Effector memory CD4-positive, alpha-beta T cell (primary cell): ENCODE results near the gene UCN.

ENCODE experiments used
- DNase-seq, 3 donors: peaks; one replicate each; pipeline ENCODE4 v3.0.0-alpha.2; 2020
- H3K27ac ChIP-seq: 2 replicates; pipeline ENCODE4 v1.7.0; 2013; ENCODE audit warnings: mild to moderate bottlenecking, low read length, moderate library complexity; ENCODE audit not compliant: insufficient read depth, poor library complexity, severe bottlenecking
- H3K27me3 ChIP-seq: replicated peaks from 2 replicates; pipeline ENCODE4 v1.7.0; 2013; ENCODE audit warnings: mild to moderate bottlenecking, low read length; ENCODE audit not compliant: insufficient read depth, control insufficient read depth, poor library complexity, severe bottlenecking
- H3K36me3 ChIP-seq: 2 replicates; pipeline ENCODE4 v1.7.0; 2013; ENCODE audit warnings: mild to moderate bottlenecking, low read length, moderate library complexity; ENCODE audit not compliant: control insufficient read depth, insufficient read depth
- H3K4me1 ChIP-seq: 2 replicates; pipeline ENCODE4 v1.7.0; 2013; ENCODE audit warnings: low read length, mild to moderate bottlenecking; ENCODE audit not compliant: control insufficient read depth, insufficient read depth, poor library complexity, severe bottlenecking
- H3K4me3 ChIP-seq: 2 replicates; pipeline ENCODE4 v1.7.0; 2013; ENCODE audit warnings: low read length, low read depth, mild to moderate bottlenecking; ENCODE audit not compliant: insufficient read depth, poor library complexity, severe bottlenecking
- H3K9me3 ChIP-seq: 2 replicates; pipeline ENCODE4 v1.7.0; 2013; ENCODE audit warnings: mild to moderate bottlenecking, low read length, moderate library complexity; ENCODE audit not compliant: control insufficient read depth

UCN gene

GRCh38 chr2:27288610-27289009 lies 19.6 kb downstream of the UCN start:
- Histone ChIP-seq H3K4me3 (no peak overlapping the region), H3K36me3 (no peaks in the 10 kb centered on the region), H3K9me3 (no peaks in the 10 kb centered on the region), H3K4me1 (no peaks in the 10 kb centered on the region), H3K27ac (no peak overlapping the region), H3K27me3 (no peaks in the 10 kb centered on the region)
- DNase-seq = no peak

DNA sequence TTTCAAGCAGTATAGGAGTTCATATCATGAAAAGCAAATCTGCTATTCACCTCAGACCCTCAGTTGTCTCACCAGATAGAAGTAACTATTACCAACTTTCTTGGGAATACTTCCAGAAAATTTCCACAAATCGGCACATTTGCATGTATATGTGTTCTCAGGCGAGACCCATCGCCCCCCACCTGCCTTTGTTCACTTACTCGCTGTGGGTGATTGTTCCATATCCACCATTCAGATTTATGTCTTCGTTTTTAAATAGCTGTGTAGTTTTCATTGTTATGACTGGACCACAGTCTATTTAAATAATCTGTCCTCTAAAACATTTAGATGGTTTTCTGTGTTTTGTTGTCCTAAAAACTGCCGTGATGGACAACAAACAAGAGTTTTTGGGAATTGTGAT lies 22.8 kb downstream of the UCN start:
- no peaks in the 10 kb centered on the region for H3K36me3 ChIP-seq
- H3K27ac ChIP-seq = no peak overlapping the region
- H3K9me3 ChIP-seq = no peaks in the 10 kb centered on the region
- DNase-seq = no peak
- no peaks in the 10 kb centered on the region for H3K4me1 ChIP-seq
- H3K4me3 ChIP-seq = no peak overlapping the region
- H3K27me3 ChIP-seq = no peaks in the 10 kb centered on the region

DNA sequence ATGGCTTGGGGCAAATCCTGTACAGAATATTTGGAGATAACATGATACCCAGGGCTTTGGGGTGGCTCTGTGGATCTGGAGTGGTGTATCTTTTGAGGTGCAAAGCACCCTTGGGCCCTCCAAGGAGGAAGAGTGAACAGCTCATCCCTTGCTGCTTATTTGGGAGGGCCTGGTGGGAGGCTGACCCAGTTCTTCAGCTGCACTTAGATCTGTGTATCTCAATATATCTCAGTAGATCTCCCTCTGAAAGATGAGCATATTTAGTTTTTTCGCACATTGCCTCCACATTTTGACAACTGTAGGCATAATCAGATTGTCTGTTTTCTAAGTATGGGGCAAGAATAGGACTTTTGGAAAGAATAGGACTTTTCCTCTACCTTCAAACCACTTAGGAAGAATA lies 23.2 kb downstream of the UCN start:
- Histone ChIP-seq H3K4me3 (no peak overlapping the region), H3K27ac (no peak overlapping the region), H3K27me3 (no peaks in the 10 kb centered on the region), H3K4me1 (no peaks in the 10 kb centered on the region), H3K9me3 (no peaks in the 10 kb centered on the region), H3K36me3 (no peaks in the 10 kb centered on the region)
- DNase-seq = no peak

GRCh38 chr2:27282892-27283291 lies 25.4 kb downstream of the UCN start:
- DNase-seq = no peak
- H3K27me3 ChIP-seq = no peaks in the 10 kb centered on the region

GRCh38 chr2:27281855-27282559 lies 26.2 kb downstream of the UCN start, which contains the start of gene TRIM54:
Gene TRIM54, plus strand, starts transcription at chr2:27282429. Its CDS starts 303 bp downstream, at chr2:27282732.
- Histone ChIP-seq H3K27ac (no peak within 1 kb of the TSS), H3K4me3 (no peak within 1 kb of the TSS), H3K27me3 (no peaks in the 10 kb centered on the region), H3K4me1 (no peaks in the 10 kb centered on the region), H3K36me3 (no peaks in the 10 kb centered on the region), H3K9me3 (no peaks in the 10 kb centered on the region)
- no peak for DNase-seq

More at GRCh38 chr2:27282892-27283291, 25.4 kb downstream of the UCN start:
- H3K4me1 ChIP-seq = no peaks in the 10 kb centered on the region
- H3K36me3 ChIP-seq = no peaks in the 10 kb centered on the region
- no peaks in the 10 kb centered on the region for H3K9me3 ChIP-seq
- no peak overlapping the region for H3K27ac ChIP-seq
- no peak overlapping the region for H3K4me3 ChIP-seq

DNA sequence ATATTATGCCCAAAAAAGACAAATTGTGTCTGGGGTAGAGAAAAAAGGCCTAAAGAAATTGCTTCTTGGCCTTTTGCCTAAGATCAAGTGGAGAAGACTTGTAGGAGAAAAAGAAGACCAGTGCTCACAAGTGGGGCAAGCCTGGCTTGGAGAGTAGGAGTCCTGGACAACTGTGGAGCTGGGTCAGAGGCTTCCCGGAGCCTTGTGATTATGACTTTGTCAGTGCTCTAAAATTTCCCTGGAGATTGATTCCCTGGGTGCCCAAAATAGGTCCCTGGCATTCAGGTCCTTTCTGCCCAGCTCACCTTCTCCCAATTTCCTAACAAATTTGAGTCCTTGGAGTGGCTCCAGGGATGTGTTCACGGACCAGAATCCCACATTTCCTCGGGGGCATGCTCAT lies 26.8 kb downstream of the UCN start:
- Histone ChIP-seq H3K9me3 (no peaks in the 10 kb centered on the region), H3K4me1 (no peaks in the 10 kb centered on the region), H3K27me3 (no peaks in the 10 kb centered on the region), H3K27ac (no peak overlapping the region), H3K36me3 (no peaks in the 10 kb centered on the region), H3K4me3 (no peak overlapping the region)
- no peak for DNase-seq

DNA sequence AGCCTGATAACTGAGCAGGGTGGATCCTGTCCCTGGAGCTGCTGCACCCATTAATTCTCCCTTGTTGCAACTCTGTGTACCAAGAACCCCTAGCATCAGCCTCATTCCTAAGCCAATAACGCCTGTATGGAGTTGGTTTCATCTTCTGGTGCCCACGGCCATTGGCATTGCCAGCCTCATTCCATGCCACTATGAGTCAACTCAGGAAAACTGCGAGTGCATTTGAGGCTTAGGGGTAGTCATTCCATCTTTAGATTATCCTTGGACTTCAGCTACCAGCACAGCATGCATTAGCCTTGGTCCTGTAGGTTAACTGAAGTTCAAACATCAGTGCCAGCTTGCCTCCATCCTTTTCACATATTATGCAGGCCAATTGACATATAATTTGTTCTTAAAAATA lies 27.4 kb downstream of the UCN start:
- Histone ChIP-seq H3K4me3 (no peak overlapping the region), H3K27me3 (no peaks in the 10 kb centered on the region), H3K4me1 (no peaks in the 10 kb centered on the region), H3K27ac (no peak overlapping the region), H3K9me3 (no peaks in the 10 kb centered on the region), H3K36me3 (no peaks in the 10 kb centered on the region)
- no peak for DNase-seq

DNA sequence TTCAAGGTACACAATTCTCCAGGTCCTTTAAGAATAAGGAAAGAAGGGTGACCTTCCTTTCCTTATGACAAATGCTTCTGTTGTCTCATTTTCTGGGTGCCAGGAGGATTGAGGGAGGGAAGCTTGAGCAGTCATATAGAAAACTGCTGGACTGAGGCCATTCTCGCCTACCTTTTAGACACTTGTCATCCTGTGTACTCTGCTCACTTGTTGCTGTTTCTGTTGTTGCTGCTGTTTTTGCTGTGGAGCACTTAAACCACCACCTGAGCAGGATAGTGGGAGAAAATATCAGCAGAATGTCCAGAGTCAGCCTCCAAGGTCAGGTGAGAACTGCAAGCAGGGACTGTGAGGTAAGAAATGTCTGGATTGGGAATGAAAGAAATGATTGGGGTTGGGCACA lies 30.2 kb downstream of the UCN start:
- no peak overlapping the region for H3K4me3 ChIP-seq
- H3K9me3 ChIP-seq = no peaks in the 10 kb centered on the region
- no peaks in the 10 kb centered on the region for H3K27me3 ChIP-seq
- DNase-seq = no peak
- no peak overlapping the region for H3K27ac ChIP-seq
- H3K4me1 ChIP-seq = no peaks in the 10 kb centered on the region
- H3K36me3 ChIP-seq = no peaks in the 10 kb centered on the region

- DNase-seq = no peak
- Histone ChIP-seq H3K9me3 (no peaks in the 10 kb centered on the region), H3K4me3 (no peak within 1 kb of the TSS), H3K4me1 (no peaks in the 10 kb centered on the region), H3K36me3 (no peaks in the 10 kb centered on the region), H3K27ac (no peak within 1 kb of the TSS), H3K27me3 (no peaks in the 10 kb centered on the region)
Observed at GRCh38 chr2:27275211-27276150, 32.8 kb downstream of the UCN start, which contains the start of gene DNAJC5G. Gene DNAJC5G, plus strand, starts transcription at chr2:27275433. Its CDS starts 1,296 bp downstream, at chr2:27276729.
